Liver (tissue), 3 donors: ENCODE data around the gene INSR.

Experiments
- ATF3 ChIP-seq: IDR thresholded peaks from 2 replicates; pipeline ENCODE4 v1.6.1; 2016; ENCODE audit warnings: antibody characterized with exemption
- CTCF ChIP-seq: fragments of 150-350 bp; IDR thresholded peaks from 2 replicates; pipeline ENCODE4 v1.5.1; 2017; ENCODE audit warnings: improper control_type of control experiment, low read depth, low read length; ENCODE audit not compliant: missing input control
- EGR1 ChIP-seq, 2 donors: IDR thresholded peaks; 2 replicates each; pipeline ENCODE4 v1.6.1; 2016 to 2018; ENCODE audit warnings: antibody characterized with exemption in 2 of 2, low read depth in 2 of 2
- GABPA ChIP-seq, 2 donors: IDR thresholded peaks in 1 of 2; conservative IDR thresholded peaks in 1 of 2; 2 replicates each; pipeline ENCODE4 v1.6.1; 2016; ENCODE audit warnings: antibody characterized with exemption in 2 of 2, mild to moderate bottlenecking in 1 of 2, moderate library complexity in 1 of 2
- HNF4A ChIP-seq, 2 donors: conservative IDR thresholded peaks; 2 replicates each; pipeline ENCODE4 v1.6.1; 2016; ENCODE audit warnings: antibody characterized with exemption in 2 of 2, mild to moderate bottlenecking in 2 of 2
- JUND ChIP-seq, 2 donors: IDR thresholded peaks; 2 replicates each; pipeline ENCODE4 v1.6.1; 2016; ENCODE audit warnings: antibody characterized with exemption in 2 of 2
- NR2F2 ChIP-seq: IDR thresholded peaks from 2 replicates; pipeline ENCODE4 v1.6.1; 2016; ENCODE audit warnings: antibody characterized with exemption
- RAD21 ChIP-seq, 2 donors: IDR thresholded peaks; 2 replicates each; pipeline ENCODE4 v1.6.1; 2016; ENCODE audit warnings: antibody characterized with exemption in 2 of 2, mild to moderate bottlenecking in 2 of 2
- REST ChIP-seq: IDR thresholded peaks from 2 replicates; pipeline ENCODE4 v1.6.1; 2016; ENCODE audit warnings: antibody characterized with exemption, mild to moderate bottlenecking
- TAF1 ChIP-seq: conservative IDR thresholded peaks from 2 replicates; pipeline ENCODE4 v1.6.1; 2016; ENCODE audit warnings: antibody characterized with exemption, mild to moderate bottlenecking
- YY1 ChIP-seq: IDR thresholded peaks from 2 replicates; pipeline ENCODE4 v1.6.1; 2016; ENCODE audit warnings: antibody characterized with exemption, mild to moderate bottlenecking
- ZBTB33 ChIP-seq: IDR thresholded peaks from 2 replicates; pipeline ENCODE4 v1.6.1; 2016; ENCODE audit warnings: antibody characterized with exemption
- donor health status: healthy.
- donor health status: healthy.

GRCh38 chr19:7342143-7342542, 47.9 kb upstream of the INSR start:
- TF ChIP-seq ATF3 = no peak
- TF ChIP-seq GABPA (IDR thresholded peaks at IDR 0.05 in 1 of 2, conservative IDR thresholded peaks at IDR 0.05 in 1 of 2) = no peak
- TF ChIP-seq CTCF = no peak
- TF ChIP-seq YY1 = no peak
- TF ChIP-seq TAF1 = no peak
- TF ChIP-seq HNF4A (conservative IDR thresholded peaks at IDR 0.05) = no peak
- no peak for TF ChIP-seq EGR1 (IDR thresholded peaks at IDR 0.05; ENCODE audit: low read depth in 2 of 2)
- no peak for TF ChIP-seq RAD21 (IDR thresholded peaks at IDR 0.05)
- TF ChIP-seq NR2F2 = no peak
- TF ChIP-seq REST = no peak
- no peak for TF ChIP-seq JUND (IDR thresholded peaks at IDR 0.05)
- no peak for TF ChIP-seq ZBTB33
